WTC11 (cell line): ENCODE measurements around the gene PTP4A1. TPM values are rescaled to one million over a fixed set of nuclear protein-coding genes. Genes with fewer than 3 reads are reported as not detected.

Experiments used
- ATAC-seq: fragments of 200-7000 bp; cut with Tn5 transposase; 2 replicates; pipeline ENCODE4 v1.10.0; 2021; ENCODE audit warnings: mild to moderate bottlenecking, moderate library complexity
- CTCF ChIA-PET: fragments of 300-600 bp; sonication (Branson Sonifier 250); formaldehyde crosslinking; loops from one replicate; lab custom pipeline; 2021; ENCODE audit warnings: antibody characterized with exemption; lab: Charles Lee
- POLR2A ChIA-PET: fragments of 350-600 bp; sonication (Branson Sonifier 250); formaldehyde crosslinking; loops from one replicate; lab custom pipeline; 2021; ENCODE audit warnings: antibody characterized with exemption; lab: Charles Lee
- DNase-seq: peaks from one replicate; pipeline ENCODE4 v3.0.0; 2021; ENCODE audit warnings: low spot score
- H3K27ac Mint-ChIP-seq: 2 replicates; pipeline ENCODE4 v1.8.0; 2021; ENCODE audit warnings: mixed read lengths
- H3K27me3 Mint-ChIP-seq: 2 replicates; pipeline ENCODE4 v1.8.0; 2021; ENCODE audit warnings: low read depth, mild to moderate bottlenecking, moderate library complexity, mixed read lengths
- H3K36me3 Mint-ChIP-seq: 2 replicates; pipeline ENCODE4 v1.8.0; 2021; ENCODE audit warnings: mixed read lengths
- H3K4me1 Mint-ChIP-seq: 2 replicates; pipeline ENCODE4 v1.8.0; 2022; ENCODE audit warnings: mixed read lengths
- H3K4me3 Mint-ChIP-seq: 2 replicates; pipeline ENCODE4 v1.8.0; 2021; ENCODE audit warnings: mild to moderate bottlenecking, moderate library complexity, mixed read lengths
- H3K9me3 Mint-ChIP-seq: 2 replicates; pipeline ENCODE4 v1.8.0; 2021; ENCODE audit warnings: mixed read lengths
- ESRRA ChIP-seq: sonication (generic); formaldehyde crosslinking; IDR thresholded peaks from 2 replicates; pipeline ENCODE4 v1.8.1; 2022; ENCODE audit warnings: mild to moderate bottlenecking, missing genetic modification reagents, borderline replicate concordance
- FOXK1 ChIP-seq: sonication (generic); formaldehyde crosslinking; IDR thresholded peaks from 2 replicates; pipeline ENCODE4 v1.8.0; 2022; ENCODE audit warnings: mild to moderate bottlenecking, moderate library complexity, missing genetic modification reagents
- RORB ChIP-seq: fragments of 250-450 bp; sonication (Bioruptor Pico); IDR thresholded peaks from 2 replicates; pipeline ENCODE4 v1.9.0; 2021; ENCODE audit warnings: mild to moderate bottlenecking
- TCF7 ChIP-seq: sonication (generic); formaldehyde crosslinking; IDR thresholded peaks from 2 replicates; pipeline ENCODE4 v1.8.0; 2022; ENCODE audit warnings: mild to moderate bottlenecking, low read depth, missing genetic modification reagents, moderate library complexity
- TEAD4 ChIP-seq: sonication (generic); formaldehyde crosslinking; IDR thresholded peaks from 2 replicates; pipeline ENCODE4 v1.8.0; 2022; ENCODE audit warnings: mild to moderate bottlenecking, missing genetic modification reagents
- ZNF263 ChIP-seq: sonication (generic); formaldehyde crosslinking; IDR thresholded peaks from 2 replicates; pipeline ENCODE4 v1.8.1; 2022; ENCODE audit warnings: low read depth, mild to moderate bottlenecking, moderate library complexity, missing genetic modification reagents
- ZNF396 ChIP-seq: fragments of 250-450 bp; sonication (Bioruptor Pico); IDR thresholded peaks from 2 replicates; pipeline ENCODE4 v1.8.0; 2021; ENCODE audit warnings: mild to moderate bottlenecking, moderate library complexity, borderline replicate concordance
- ZNF671 ChIP-seq: fragments of 250-450 bp; sonication (Bioruptor Pico); IDR thresholded peaks from 2 replicates; pipeline ENCODE4 v1.8.0; 2021; ENCODE audit warnings: mild to moderate bottlenecking
- total RNA-seq: library from RNA; stranded (reverse); gene quantifications from 3 replicates; pipeline ENCODE4 v1.2.3, GENCODE V29; 2021
- TF ChIP-seq, protein P1 (sequence below): sonication (generic); formaldehyde crosslinking; IDR thresholded peaks from 2 replicates; pipeline ENCODE4 v1.8.0; 2023; ENCODE audit warnings: missing genetic modification reagents, mild to moderate bottlenecking, borderline replicate concordance
- TF ChIP-seq, protein P2 (sequence below): fragments of 250-450 bp; sonication (Bioruptor Pico); IDR thresholded peaks from 2 replicates; pipeline ENCODE4 v1.8.0; 2021; ENCODE audit warnings: mild to moderate bottlenecking
- TF ChIP-seq, protein P3 (sequence below): sonication (generic); formaldehyde crosslinking; IDR thresholded peaks from 2 replicates; pipeline ENCODE4 v1.8.0; 2022; ENCODE audit warnings: missing genetic modification reagents
- TF ChIP-seq, protein P4 (sequence below): fragments of 250-450 bp; sonication (Bioruptor Pico); IDR thresholded peaks from 2 replicates; pipeline ENCODE4 v1.9.0; 2021; ENCODE audit warnings: mild to moderate bottlenecking
- TF ChIP-seq, protein P5 (sequence below): sonication (generic); formaldehyde crosslinking; IDR thresholded peaks from 2 replicates; pipeline ENCODE4 v1.8.1; 2023; ENCODE audit warnings: mild to moderate bottlenecking, missing genetic modification reagents
- TF ChIP-seq, protein P6 (sequence below): sonication (generic); formaldehyde crosslinking; conservative IDR thresholded peaks from 2 replicates; pipeline ENCODE4 v1.8.1; 2023; ENCODE audit warnings: mild to moderate bottlenecking, low read depth, missing genetic modification reagents, moderate library complexity
- TF ChIP-seq, protein P7 (sequence below): fragments of 250-450 bp; sonication (Bioruptor Pico); IDR thresholded peaks from 2 replicates; pipeline ENCODE4 v1.9.0; 2021; ENCODE audit warnings: mild to moderate bottlenecking, borderline replicate concordance

The PTP4A1 gene
- total RNA-seq, 1 experiment from 2014 or later = 56.9 TPM

DNA sequence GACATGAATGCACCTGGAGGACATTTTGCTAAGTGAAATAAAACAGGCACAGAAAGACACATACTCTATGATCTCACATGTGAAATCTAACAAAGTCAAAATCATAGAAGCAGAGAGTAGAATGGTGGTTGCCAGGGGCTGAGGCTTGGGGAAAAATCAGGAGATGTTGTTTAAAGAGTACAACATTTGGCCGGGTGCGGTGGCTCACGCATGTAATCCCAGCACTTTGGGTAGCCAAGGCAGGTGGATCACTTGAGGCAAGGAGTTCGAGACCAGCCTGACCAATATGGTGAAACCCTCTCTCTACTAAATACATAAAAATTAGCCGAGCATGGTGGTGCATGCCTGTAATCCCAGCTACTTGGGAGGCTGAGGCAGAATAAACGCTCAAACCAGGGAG lies 26.0 kb upstream of the PTP4A1 start:
- Mint-ChIP-seq H3K4me1 (no peaks in the 10 kb centered on the region), H3K9me3 (peaks cover 15% of the 10 kb centered on the region), H3K4me3 (no peak overlapping the region), H3K36me3 (peaks cover 2% of the 10 kb centered on the region; the same call in 1 of the 2 replicates), H3K27me3 (peaks cover 63% of the 10 kb centered on the region), H3K27ac (no peak overlapping the region)
- DNase-seq (no peak), ATAC-seq (no peak)
- CTCF ChIA-PET = no interaction called here
- POLR2A ChIA-PET = no interaction called here
- TF ChIP-seq, protein P1, sequence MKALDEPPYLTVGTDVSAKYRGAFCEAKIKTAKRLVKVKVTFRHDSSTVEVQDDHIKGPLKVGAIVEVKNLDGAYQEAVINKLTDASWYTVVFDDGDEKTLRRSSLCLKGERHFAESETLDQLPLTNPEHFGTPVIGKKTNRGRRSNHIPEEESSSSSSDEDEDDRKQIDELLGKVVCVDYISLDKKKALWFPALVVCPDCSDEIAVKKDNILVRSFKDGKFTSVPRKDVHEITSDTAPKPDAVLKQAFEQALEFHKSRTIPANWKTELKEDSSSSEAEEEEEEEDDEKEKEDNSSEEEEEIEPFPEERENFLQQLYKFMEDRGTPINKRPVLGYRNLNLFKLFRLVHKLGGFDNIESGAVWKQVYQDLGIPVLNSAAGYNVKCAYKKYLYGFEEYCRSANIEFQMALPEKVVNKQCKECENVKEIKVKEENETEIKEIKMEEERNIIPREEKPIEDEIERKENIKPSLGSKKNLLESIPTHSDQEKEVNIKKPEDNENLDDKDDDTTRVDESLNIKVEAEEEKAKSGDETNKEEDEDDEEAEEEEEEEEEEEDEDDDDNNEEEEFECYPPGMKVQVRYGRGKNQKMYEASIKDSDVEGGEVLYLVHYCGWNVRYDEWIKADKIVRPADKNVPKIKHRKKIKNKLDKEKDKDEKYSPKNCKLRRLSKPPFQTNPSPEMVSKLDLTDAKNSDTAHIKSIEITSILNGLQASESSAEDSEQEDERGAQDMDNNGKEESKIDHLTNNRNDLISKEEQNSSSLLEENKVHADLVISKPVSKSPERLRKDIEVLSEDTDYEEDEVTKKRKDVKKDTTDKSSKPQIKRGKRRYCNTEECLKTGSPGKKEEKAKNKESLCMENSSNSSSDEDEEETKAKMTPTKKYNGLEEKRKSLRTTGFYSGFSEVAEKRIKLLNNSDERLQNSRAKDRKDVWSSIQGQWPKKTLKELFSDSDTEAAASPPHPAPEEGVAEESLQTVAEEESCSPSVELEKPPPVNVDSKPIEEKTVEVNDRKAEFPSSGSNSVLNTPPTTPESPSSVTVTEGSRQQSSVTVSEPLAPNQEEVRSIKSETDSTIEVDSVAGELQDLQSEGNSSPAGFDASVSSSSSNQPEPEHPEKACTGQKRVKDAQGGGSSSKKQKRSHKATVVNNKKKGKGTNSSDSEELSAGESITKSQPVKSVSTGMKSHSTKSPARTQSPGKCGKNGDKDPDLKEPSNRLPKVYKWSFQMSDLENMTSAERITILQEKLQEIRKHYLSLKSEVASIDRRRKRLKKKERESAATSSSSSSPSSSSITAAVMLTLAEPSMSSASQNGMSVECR = no peak
- no peak for TF ChIP-seq ZNF263 (CRISPR knock-in tag)
- TF ChIP-seq ESRRA = no peak
- TF ChIP-seq ZNF671 = no peak
- TF ChIP-seq ZNF396 (CRISPR knock-in tag) = no peak
- TF ChIP-seq, protein P2, sequence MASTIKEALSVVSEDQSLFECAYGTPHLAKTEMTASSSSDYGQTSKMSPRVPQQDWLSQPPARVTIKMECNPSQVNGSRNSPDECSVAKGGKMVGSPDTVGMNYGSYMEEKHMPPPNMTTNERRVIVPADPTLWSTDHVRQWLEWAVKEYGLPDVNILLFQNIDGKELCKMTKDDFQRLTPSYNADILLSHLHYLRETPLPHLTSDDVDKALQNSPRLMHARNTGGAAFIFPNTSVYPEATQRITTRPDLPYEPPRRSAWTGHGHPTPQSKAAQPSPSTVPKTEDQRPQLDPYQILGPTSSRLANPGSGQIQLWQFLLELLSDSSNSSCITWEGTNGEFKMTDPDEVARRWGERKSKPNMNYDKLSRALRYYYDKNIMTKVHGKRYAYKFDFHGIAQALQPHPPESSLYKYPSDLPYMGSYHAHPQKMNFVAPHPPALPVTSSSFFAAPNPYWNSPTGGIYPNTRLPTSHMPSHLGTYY (CRISPR knock-in tag) = no peak
- no peak for TF ChIP-seq TEAD4
- TF ChIP-seq, protein P3, sequence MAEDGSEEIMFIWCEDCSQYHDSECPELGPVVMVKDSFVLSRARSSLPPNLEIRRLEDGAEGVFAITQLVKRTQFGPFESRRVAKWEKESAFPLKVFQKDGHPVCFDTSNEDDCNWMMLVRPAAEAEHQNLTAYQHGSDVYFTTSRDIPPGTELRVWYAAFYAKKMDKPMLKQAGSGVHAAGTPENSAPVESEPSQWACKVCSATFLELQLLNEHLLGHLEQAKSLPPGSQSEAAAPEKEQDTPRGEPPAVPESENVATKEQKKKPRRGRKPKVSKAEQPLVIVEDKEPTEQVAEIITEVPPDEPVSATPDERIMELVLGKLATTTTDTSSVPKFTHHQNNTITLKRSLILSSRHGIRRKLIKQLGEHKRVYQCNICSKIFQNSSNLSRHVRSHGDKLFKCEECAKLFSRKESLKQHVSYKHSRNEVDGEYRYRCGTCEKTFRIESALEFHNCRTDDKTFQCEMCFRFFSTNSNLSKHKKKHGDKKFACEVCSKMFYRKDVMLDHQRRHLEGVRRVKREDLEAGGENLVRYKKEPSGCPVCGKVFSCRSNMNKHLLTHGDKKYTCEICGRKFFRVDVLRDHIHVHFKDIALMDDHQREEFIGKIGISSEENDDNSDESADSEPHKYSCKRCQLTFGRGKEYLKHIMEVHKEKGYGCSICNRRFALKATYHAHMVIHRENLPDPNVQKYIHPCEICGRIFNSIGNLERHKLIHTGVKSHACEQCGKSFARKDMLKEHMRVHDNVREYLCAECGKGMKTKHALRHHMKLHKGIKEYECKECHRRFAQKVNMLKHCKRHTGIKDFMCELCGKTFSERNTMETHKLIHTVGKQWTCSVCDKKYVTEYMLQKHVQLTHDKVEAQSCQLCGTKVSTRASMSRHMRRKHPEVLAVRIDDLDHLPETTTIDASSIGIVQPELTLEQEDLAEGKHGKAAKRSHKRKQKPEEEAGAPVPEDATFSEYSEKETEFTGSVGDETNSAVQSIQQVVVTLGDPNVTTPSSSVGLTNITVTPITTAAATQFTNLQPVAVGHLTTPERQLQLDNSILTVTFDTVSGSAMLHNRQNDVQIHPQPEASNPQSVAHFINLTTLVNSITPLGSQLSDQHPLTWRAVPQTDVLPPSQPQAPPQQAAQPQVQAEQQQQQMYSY (CRISPR knock-in tag) = no peak
- TF ChIP-seq FOXK1 = no peak
- TF ChIP-seq, protein P4, sequence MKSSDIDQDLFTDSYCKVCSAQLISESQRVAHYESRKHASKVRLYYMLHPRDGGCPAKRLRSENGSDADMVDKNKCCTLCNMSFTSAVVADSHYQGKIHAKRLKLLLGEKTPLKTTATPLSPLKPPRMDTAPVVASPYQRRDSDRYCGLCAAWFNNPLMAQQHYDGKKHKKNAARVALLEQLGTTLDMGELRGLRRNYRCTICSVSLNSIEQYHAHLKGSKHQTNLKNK (CRISPR knock-in tag) = no peak

DNA sequence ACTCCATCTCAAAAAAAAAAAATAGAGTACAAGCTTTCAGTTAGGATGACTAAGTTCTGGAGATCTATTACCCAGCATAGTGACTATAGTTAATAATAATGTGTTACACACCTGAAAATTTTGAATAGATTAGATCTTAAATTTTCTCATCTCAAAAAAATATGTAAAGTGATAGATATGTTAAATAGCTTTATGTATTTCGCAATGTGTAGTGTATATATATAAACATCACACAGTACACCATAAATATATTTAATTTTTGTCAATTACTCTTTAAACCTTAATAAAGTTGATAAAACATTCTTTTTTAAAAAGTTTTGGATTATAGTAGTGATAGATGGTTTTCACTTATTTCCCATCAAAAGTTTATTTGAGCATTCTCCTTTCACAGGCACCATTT lies 25.6 kb upstream of the PTP4A1 start:
- CTCF ChIA-PET = no interaction called here
- peaks cover 2% of the 10 kb centered on the region; the same call in 1 of the 2 replicates for H3K36me3 Mint-ChIP-seq
- DNase-seq (no peak), ATAC-seq (no peak)
- H3K27me3 Mint-ChIP-seq = peaks cover 58% of the 10 kb centered on the region
- peaks cover 15% of the 10 kb centered on the region for H3K9me3 Mint-ChIP-seq
- POLR2A ChIA-PET = no interaction called here
- H3K4me1 Mint-ChIP-seq = no peaks in the 10 kb centered on the region
- H3K27ac Mint-ChIP-seq = no peak overlapping the region
- no peak overlapping the region for H3K4me3 Mint-ChIP-seq
- TF ChIP-seq, protein P5, sequence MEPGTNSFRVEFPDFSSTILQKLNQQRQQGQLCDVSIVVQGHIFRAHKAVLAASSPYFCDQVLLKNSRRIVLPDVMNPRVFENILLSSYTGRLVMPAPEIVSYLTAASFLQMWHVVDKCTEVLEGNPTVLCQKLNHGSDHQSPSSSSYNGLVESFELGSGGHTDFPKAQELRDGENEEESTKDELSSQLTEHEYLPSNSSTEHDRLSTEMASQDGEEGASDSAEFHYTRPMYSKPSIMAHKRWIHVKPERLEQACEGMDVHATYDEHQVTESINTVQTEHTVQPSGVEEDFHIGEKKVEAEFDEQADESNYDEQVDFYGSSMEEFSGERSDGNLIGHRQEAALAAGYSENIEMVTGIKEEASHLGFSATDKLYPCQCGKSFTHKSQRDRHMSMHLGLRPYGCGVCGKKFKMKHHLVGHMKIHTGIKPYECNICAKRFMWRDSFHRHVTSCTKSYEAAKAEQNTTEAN = no peak
- no peak for TF ChIP-seq TCF7 (CRISPR knock-in tag)
- TF ChIP-seq RORB (CRISPR knock-in tag) = no peak
- TF ChIP-seq, protein P6, sequence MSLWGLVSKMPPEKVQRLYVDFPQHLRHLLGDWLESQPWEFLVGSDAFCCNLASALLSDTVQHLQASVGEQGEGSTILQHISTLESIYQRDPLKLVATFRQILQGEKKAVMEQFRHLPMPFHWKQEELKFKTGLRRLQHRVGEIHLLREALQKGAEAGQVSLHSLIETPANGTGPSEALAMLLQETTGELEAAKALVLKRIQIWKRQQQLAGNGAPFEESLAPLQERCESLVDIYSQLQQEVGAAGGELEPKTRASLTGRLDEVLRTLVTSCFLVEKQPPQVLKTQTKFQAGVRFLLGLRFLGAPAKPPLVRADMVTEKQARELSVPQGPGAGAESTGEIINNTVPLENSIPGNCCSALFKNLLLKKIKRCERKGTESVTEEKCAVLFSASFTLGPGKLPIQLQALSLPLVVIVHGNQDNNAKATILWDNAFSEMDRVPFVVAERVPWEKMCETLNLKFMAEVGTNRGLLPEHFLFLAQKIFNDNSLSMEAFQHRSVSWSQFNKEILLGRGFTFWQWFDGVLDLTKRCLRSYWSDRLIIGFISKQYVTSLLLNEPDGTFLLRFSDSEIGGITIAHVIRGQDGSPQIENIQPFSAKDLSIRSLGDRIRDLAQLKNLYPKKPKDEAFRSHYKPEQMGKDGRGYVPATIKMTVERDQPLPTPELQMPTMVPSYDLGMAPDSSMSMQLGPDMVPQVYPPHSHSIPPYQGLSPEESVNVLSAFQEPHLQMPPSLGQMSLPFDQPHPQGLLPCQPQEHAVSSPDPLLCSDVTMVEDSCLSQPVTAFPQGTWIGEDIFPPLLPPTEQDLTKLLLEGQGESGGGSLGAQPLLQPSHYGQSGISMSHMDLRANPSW (CRISPR knock-in tag) = no peak
- TF ChIP-seq, protein P7, sequence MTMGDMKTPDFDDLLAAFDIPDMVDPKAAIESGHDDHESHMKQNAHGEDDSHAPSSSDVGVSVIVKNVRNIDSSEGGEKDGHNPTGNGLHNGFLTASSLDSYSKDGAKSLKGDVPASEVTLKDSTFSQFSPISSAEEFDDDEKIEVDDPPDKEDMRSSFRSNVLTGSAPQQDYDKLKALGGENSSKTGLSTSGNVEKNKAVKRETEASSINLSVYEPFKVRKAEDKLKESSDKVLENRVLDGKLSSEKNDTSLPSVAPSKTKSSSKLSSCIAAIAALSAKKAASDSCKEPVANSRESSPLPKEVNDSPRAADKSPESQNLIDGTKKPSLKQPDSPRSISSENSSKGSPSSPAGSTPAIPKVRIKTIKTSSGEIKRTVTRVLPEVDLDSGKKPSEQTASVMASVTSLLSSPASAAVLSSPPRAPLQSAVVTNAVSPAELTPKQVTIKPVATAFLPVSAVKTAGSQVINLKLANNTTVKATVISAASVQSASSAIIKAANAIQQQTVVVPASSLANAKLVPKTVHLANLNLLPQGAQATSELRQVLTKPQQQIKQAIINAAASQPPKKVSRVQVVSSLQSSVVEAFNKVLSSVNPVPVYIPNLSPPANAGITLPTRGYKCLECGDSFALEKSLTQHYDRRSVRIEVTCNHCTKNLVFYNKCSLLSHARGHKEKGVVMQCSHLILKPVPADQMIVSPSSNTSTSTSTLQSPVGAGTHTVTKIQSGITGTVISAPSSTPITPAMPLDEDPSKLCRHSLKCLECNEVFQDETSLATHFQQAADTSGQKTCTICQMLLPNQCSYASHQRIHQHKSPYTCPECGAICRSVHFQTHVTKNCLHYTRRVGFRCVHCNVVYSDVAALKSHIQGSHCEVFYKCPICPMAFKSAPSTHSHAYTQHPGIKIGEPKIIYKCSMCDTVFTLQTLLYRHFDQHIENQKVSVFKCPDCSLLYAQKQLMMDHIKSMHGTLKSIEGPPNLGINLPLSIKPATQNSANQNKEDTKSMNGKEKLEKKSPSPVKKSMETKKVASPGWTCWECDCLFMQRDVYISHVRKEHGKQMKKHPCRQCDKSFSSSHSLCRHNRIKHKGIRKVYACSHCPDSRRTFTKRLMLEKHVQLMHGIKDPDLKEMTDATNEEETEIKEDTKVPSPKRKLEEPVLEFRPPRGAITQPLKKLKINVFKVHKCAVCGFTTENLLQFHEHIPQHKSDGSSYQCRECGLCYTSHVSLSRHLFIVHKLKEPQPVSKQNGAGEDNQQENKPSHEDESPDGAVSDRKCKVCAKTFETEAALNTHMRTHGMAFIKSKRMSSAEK = no peak
